Vagina (tissue), 2 donors: ENCODE results near the gene MGMT. TPM values are rescaled to one million over a fixed set of nuclear protein-coding genes. Genes with fewer than 3 reads are reported as not detected.

Experiments
- DNase-seq, 2 donors: peaks; one replicate each; pipeline ENCODE4 v3.0.0-alpha.2; 2017; ENCODE audit errors: extremely low spot score in 2 of 2
- H3K27ac ChIP-seq: fragments of 200-600 bp; sonication (generic); one replicate; pipeline ENCODE4 v1.5.1; 2019
- H3K27me3 ChIP-seq: fragments of 200-600 bp; sonication (generic); one replicate; pipeline ENCODE4 v1.5.1; 2019
- H3K36me3 ChIP-seq, 2 donors: fragments of 200-600 bp; sonication (generic); one replicate each; pipeline ENCODE4 v1.5.1; 2017 to 2019
- H3K4me1 ChIP-seq: fragments of 200-600 bp; sonication (generic); one replicate; pipeline ENCODE4 v1.5.1; 2019
- H3K4me3 ChIP-seq, 2 donors: fragments of 200-600 bp; sonication (generic); 1 replicate in 1 of 2; 2 replicates in 1 of 2; pipeline ENCODE4 v1.5.1; 2016 to 2019
- H3K9me3 ChIP-seq: fragments of 200-600 bp; sonication (generic); one replicate; pipeline ENCODE4 v1.5.1; 2019
- POLR2A ChIP-seq, 2 donors: fragments of 450-650 bp; IDR thresholded peaks; one replicate each; pipeline ENCODE4 v1.6.1; 2017; ENCODE audit warnings: antibody characterized with exemption in 2 of 2, mild to moderate bottlenecking in 2 of 2, moderate library complexity in 2 of 2
- POLR2AphosphoS5 ChIP-seq, 2 donors: sonication (generic); formaldehyde crosslinking; IDR thresholded peaks; one replicate each; pipeline ENCODE4 v1.9.0; 2017; ENCODE audit warnings: antibody characterized with exemption in 2 of 2, mild to moderate bottlenecking in 2 of 2, low read depth in 1 of 2; ENCODE audit not compliant: insufficient read depth in 1 of 2
- intact Hi-C: fragments of 100-400 bp; cut with DNase I; formaldehyde crosslinking; loops from one replicate; pipeline ENCODE4 v1.15.1; 2023
- total RNA-seq: library from RNA; depleted of rRNA; stranded (reverse); fragments of >200 nt; gene quantifications from one replicate; pipeline ENCODE4 v1.2.3, GENCODE V29; 2016
- TF ChIP-seq, protein P1 (sequence below), 3 experiments: fragments of 450-650 bp in 2 of 3; fragments of 200-600 bp in 1 of 3; sonication (generic) in 1 of 3; IDR thresholded peaks; one replicate each; pipeline ENCODE4 v1.5.1; 2017 to 2019; ENCODE audit warnings: antibody characterized with exemption in 3 of 3, mild to moderate bottlenecking in 2 of 3, moderate library complexity in 2 of 3

Gene MGMT
- total RNA-seq, 1 donor from 2014 or later: 16.0 TPM

DNA sequence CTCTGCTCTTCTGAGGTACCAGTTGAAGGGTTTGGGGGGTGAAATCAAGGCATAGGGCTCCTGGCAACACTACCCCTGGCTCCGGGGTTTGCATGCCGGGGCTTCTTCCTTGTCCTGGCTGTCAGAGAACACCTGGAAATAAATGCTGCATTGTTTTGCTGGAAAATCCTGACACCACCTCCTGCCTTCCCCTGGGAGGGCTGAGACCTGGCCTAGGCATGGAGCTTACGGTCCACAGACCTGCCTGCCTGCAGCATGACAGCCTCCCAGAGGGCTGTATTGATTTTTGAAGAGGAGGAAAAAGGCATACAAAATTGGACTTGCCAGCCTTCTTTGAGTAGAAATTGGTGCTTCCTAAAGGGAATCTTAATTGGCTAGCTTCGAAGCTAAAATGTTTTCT is 227.1 kb downstream of the MGMT start:
- TF ChIP-seq POLR2AphosphoS5 (IDR thresholded peaks at IDR 0.05; ENCODE audit: insufficient read depth in 1 of 2, low read depth in 1 of 2) (no peak), POLR2A (IDR thresholded peaks at IDR 0.05) (no peak)
- TF ChIP-seq, protein P1, sequence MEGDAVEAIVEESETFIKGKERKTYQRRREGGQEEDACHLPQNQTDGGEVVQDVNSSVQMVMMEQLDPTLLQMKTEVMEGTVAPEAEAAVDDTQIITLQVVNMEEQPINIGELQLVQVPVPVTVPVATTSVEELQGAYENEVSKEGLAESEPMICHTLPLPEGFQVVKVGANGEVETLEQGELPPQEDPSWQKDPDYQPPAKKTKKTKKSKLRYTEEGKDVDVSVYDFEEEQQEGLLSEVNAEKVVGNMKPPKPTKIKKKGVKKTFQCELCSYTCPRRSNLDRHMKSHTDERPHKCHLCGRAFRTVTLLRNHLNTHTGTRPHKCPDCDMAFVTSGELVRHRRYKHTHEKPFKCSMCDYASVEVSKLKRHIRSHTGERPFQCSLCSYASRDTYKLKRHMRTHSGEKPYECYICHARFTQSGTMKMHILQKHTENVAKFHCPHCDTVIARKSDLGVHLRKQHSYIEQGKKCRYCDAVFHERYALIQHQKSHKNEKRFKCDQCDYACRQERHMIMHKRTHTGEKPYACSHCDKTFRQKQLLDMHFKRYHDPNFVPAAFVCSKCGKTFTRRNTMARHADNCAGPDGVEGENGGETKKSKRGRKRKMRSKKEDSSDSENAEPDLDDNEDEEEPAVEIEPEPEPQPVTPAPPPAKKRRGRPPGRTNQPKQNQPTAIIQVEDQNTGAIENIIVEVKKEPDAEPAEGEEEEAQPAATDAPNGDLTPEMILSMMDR (IDR thresholded peaks at IDR 0.05): no peak
- Histone ChIP-seq H3K27ac (no peak overlapping the region), H3K4me3 (no peak overlapping the region), H3K4me1 (peaks cover 50% of the 10 kb centered on the region), H3K36me3 (no peaks in the 10 kb centered on the region), H3K27me3 (no peaks in the 10 kb centered on the region), H3K9me3 (no peaks in the 10 kb centered on the region)
- DNase-seq: no peak
- intact Hi-C loops: loop anchor here (10.0 kb wide), 1 partner anchor 271 kb away; the partner anchor contains the start of gene EBF3

DNA sequence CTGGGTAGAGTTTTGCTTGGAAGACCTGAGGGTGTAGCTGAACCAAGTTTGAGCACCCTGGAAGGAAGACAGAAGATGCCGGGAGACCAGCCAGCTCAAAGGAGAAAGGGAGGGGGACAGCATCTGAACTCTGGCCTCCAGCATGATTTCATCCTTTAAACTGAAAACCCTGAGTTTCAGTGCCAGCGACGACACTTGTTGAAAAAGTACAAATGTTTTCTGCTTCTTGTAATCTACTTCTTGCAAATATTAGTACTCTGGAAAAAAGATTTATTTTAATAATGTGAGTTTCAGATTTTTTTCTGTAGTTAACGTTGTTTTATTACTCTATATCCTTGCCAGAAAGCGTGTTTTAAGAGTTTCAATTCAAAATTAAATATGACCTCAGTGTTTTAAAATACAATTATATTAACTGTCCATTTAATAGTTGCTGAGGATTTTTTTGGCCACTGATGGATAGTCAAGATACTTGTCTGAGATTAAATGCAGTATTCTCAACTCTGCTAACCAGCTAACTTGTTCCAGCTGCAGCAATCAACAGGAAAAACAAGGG is 227.7 kb downstream of the MGMT start:
- Histone ChIP-seq H3K36me3 (no peaks in the 10 kb centered on the region), H3K9me3 (no peaks in the 10 kb centered on the region), H3K4me1 (peaks cover 48% of the 10 kb centered on the region), H3K27me3 (no peaks in the 10 kb centered on the region), H3K27ac (no peak overlapping the region), H3K4me3 (no peak overlapping the region)
- intact Hi-C loops: loop anchor here (10.0 kb wide), 1 partner anchor 270 kb away; the partner anchor contains the start of gene EBF3
- DNase-seq: peak in 1 of 2 donors; percentile 77
- TF ChIP-seq, protein P1 (IDR thresholded peaks at IDR 0.05): no peak
- peak; percentile 10 to 61 for TF ChIP-seq POLR2AphosphoS5 (IDR thresholded peaks at IDR 0.05; ENCODE audit: insufficient read depth in 1 of 2, low read depth in 1 of 2)

DNA sequence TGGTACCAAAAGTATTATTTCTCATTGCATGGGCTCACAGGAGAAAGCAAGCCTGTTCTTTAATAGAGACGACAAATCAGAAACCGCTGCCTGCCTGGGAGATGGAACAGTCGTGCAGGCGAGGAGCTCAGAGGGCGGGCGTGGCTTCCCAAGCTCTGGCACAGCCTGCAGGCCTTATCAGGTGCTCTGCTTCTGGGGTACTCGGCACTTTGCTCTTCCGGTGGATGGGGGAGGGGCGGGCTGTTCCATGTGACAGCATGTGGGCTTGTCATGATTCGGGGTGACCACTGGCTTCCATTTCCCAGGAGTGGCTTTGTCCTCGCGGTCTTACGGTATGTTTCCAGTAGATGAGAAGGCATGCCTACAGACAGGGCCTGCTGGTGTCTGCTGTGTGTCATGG is 228.6 kb downstream of the MGMT start:
- Histone ChIP-seq H3K4me1 (peaks cover 39% of the 10 kb centered on the region), H3K27me3 (no peaks in the 10 kb centered on the region), H3K36me3 (no peaks in the 10 kb centered on the region), H3K4me3 (no peak overlapping the region), H3K9me3 (no peaks in the 10 kb centered on the region), H3K27ac (no peak overlapping the region)
- TF ChIP-seq, protein P1 (IDR thresholded peaks at IDR 0.05): no peak
- TF ChIP-seq POLR2AphosphoS5 (IDR thresholded peaks at IDR 0.05; ENCODE audit: insufficient read depth in 1 of 2, low read depth in 1 of 2): no peak
- no peak for TF ChIP-seq POLR2A (IDR thresholded peaks at IDR 0.05)
- intact Hi-C loops: loop anchor here (10.0 kb wide), 1 partner anchor 269 kb away; the partner anchor contains the start of gene EBF3
- DNase-seq: peak in 1 of 2 donors; percentile 55

DNA sequence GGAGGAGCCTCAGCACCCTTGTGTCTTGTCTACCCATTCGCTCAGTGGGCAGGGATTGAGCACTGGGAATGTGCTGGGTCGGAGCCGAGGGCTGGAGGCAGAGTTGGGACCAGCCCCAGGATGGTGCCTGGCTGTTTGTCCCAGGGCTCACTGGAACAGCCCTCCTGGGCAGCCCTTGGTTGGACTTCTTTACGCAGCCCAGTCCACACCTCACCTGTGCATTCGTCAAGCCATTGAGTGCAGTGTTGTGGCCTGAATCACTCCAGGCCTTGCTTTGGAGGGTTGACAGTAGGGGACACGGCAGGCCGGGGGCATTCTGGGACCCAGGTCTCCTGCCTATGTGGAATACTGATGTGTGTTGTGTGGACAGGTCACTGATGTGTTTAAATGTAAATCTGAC is 229.6 kb downstream of the MGMT start:
- Histone ChIP-seq H3K27ac (no peak overlapping the region), H3K9me3 (no peaks in the 10 kb centered on the region), H3K27me3 (no peaks in the 10 kb centered on the region), H3K4me1 (peaks cover 29% of the 10 kb centered on the region), H3K4me3 (no peak overlapping the region), H3K36me3 (no peaks in the 10 kb centered on the region)
- peak in 1 of 2 donors; percentile 81 for DNase-seq
- TF ChIP-seq POLR2A (IDR thresholded peaks at IDR 0.05) (no peak), POLR2AphosphoS5 (IDR thresholded peaks at IDR 0.05; ENCODE audit: insufficient read depth in 1 of 2, low read depth in 1 of 2) (no peak)
- TF ChIP-seq, protein P1 (IDR thresholded peaks at IDR 0.05): no peak
- intact Hi-C loops: loop anchor here (10.0 kb wide), 1 partner anchor 268 kb away; the partner anchor contains the start of gene EBF3
